HCT116 (cell line): ENCODE measurements around the gene PTGER3. TPM values are rescaled to one million over a fixed set of nuclear protein-coding genes. Genes with fewer than 3 reads are reported as not detected.

Experiments
- ATAC-seq: fragments of 200-7000 bp; cut with Tn5 transposase; 2 replicates; pipeline ENCODE4 v1.9.1; 2020; ENCODE audit warnings: mild to moderate bottlenecking, moderate library complexity
- BruUV-seq: library from RNA; stranded (reverse); fragments of 400-500 nt; replicated peaks from 2 replicates; lab custom pipeline; 2021; lab: Mats Ljungman, UMichigan
- CTCF ChIA-PET: fragments of 300-600 bp; sonication (Branson Sonifier 250); formaldehyde crosslinking; loops from one replicate; lab custom pipeline; 2021; ENCODE audit warnings: antibody characterized with exemption; lab: Charles Lee
- POLR2A ChIA-PET: fragments of 300-600, 350-600 bp; sonication (Branson Sonifier 250); formaldehyde crosslinking; loops from one replicate; lab custom pipeline; 2021; ENCODE audit warnings: antibody characterized with exemption; lab: Charles Lee
- RAD21 ChIA-PET, 2 experiments: fragments of 300-600 bp; sonication (Branson Sonifier 250); formaldehyde crosslinking; loops; one replicate each; lab custom pipeline; 2023; ENCODE audit warnings: low total read pairs in 2 of 2; ENCODE audit not compliant: uncharacterized antibody in 2 of 2, unreplicated experiment in 2 of 2, low non-redundant PET in 1 of 2; lab: Charles Lee
- DNase-seq: peaks from one replicate; pipeline ENCODE4 v3.0.0-alpha.2; 2010; ENCODE audit warnings: low read depth, low spot score
- H2AFZ ChIP-seq: fragments of 200-600 bp; shearing (Covaris generic), sonication (generic); 2 replicates; pipeline ENCODE4 v1.6.1; 2017; ENCODE audit warnings: low read depth, mixed run types, mixed read lengths, antibody characterized with exemption, low read length; ENCODE audit not compliant: poor library complexity, severe bottlenecking
- H3K27ac ChIP-seq: 2 replicates; pipeline ENCODE4 v1.5.1; 2012; ENCODE audit warnings: low read depth, low read length
- H3K27me3 ChIP-seq: fragments of 200-600 bp; sonication (generic); 2 replicates; pipeline ENCODE4 v1.6.1; 2016; ENCODE audit warnings: mixed run types, low read length, mixed read lengths; ENCODE audit not compliant: insufficient read depth
- H3K36me3 ChIP-seq, 2 experiments: fragments of 200-500 bp in 1 of 2; fragments of 200-600 bp in 1 of 2; sonication (Bioruptor generic) in 1 of 2; sonication (generic) in 1 of 2; 2 replicates each; pipeline versions ENCODE4 v1.5.1 to v1.6.1; 2014 to 2016; ENCODE audit warnings: low read length in 2 of 2, inconsistent platforms in 1 of 2, mixed read lengths in 1 of 2, mixed run types in 1 of 2; ENCODE audit not compliant: insufficient read depth in 2 of 2, control insufficient read depth in 1 of 2
- H3K4me1 ChIP-seq, 2 experiments: fragments of 200-600 bp in 1 of 2; sonication (generic) in 1 of 2; 2 replicates each; pipeline versions ENCODE4 v1.5.1 to v1.6.1; 2012 to 2017; ENCODE audit warnings: low read length in 2 of 2, inconsistent platforms in 1 of 2, mild to moderate bottlenecking in 1 of 2, mixed read lengths in 1 of 2, mixed run types in 1 of 2, moderate library complexity in 1 of 2; ENCODE audit not compliant: insufficient read depth in 2 of 2, control insufficient read depth in 1 of 2
- H3K4me2 ChIP-seq: fragments of 200-600 bp; sonication (generic); 2 replicates; pipeline ENCODE4 v1.6.1; 2017; ENCODE audit warnings: mixed run types, low read length, mixed read lengths
- H3K4me3 ChIP-seq, 2 experiments: fragments of 200-600 bp in 1 of 2; sonication (generic) in 1 of 2; replicated peaks in 1 of 2; 2 replicates each; pipeline ENCODE4 v1.5.1; 2011 to 2016; ENCODE audit warnings: low read length in 2 of 2, control low read depth in 1 of 2, low read depth in 1 of 2, mild to moderate bottlenecking in 1 of 2, mixed read lengths in 1 of 2, mixed run types in 1 of 2
- H3K79me2 ChIP-seq: fragments of 200-600 bp; sonication (generic); 2 replicates; pipeline ENCODE4 v1.6.1; 2017; ENCODE audit warnings: mild to moderate bottlenecking, mixed run types, low read length, moderate library complexity, mixed read lengths; ENCODE audit not compliant: insufficient read depth
- H3K9ac ChIP-seq: fragments of 200-600 bp; sonication (generic); 2 replicates; pipeline ENCODE4 v1.6.1; 2016; ENCODE audit warnings: low read length, mixed read lengths
- H3K9me2 ChIP-seq: fragments of 200-600 bp; sonication (generic), shearing (Covaris generic); 2 replicates; pipeline ENCODE4 v1.6.1; 2017; ENCODE audit warnings: mixed run types, mild to moderate bottlenecking, moderate library complexity; ENCODE audit not compliant: insufficient read depth
- H3K9me3 ChIP-seq, 2 experiments: fragments of 200-500 bp in 1 of 2; fragments of 200-600 bp in 1 of 2; sonication (Bioruptor generic) in 1 of 2; sonication (generic) in 1 of 2; 2 replicates each; pipeline ENCODE4 v1.6.1; 2014 to 2017; ENCODE audit warnings: low read length in 2 of 2, mixed read lengths in 2 of 2, inconsistent platforms in 1 of 2, low read depth in 1 of 2, mild to moderate bottlenecking in 1 of 2, mixed run types in 1 of 2, moderate library complexity in 1 of 2; ENCODE audit not compliant: control insufficient read depth in 1 of 2, insufficient read depth in 1 of 2
- H4K20me1 ChIP-seq: fragments of 200-600 bp; sonication (generic), shearing (Covaris generic); 2 replicates; pipeline ENCODE4 v1.6.1; 2017; ENCODE audit warnings: mixed run types, mild to moderate bottlenecking, moderate library complexity; ENCODE audit not compliant: insufficient read depth
- CBX3 ChIP-seq: IDR thresholded peaks from 2 replicates; pipeline ENCODE4 v1.6.1; 2012; ENCODE audit warnings: low read depth
- POLR2AphosphoS5 ChIP-seq: IDR thresholded peaks from 2 replicates; pipeline ENCODE4 v1.6.1; 2011; ENCODE audit warnings: mild to moderate bottlenecking, low read depth, low read length, moderate library complexity
- SIN3A ChIP-seq: IDR thresholded peaks from 2 replicates; pipeline ENCODE4 v1.6.1; 2012; ENCODE audit warnings: low read depth
- intact Hi-C: fragments of 100-400 bp; cut with micrococcal nuclease; formaldehyde crosslinking; loops from 2 replicates; pipeline ENCODE4 v1.10.0; 2022
- total RNA-seq: library from RNA; stranded (reverse); gene quantifications from one replicate; pipeline ENCODE4 v1.2.1, GENCODE V29; 2021; ENCODE audit not compliant: unreplicated experiment

The PTGER3 gene
- total RNA-seq, 1 experiment from 2014 or later: 0.05 TPM

DNA sequence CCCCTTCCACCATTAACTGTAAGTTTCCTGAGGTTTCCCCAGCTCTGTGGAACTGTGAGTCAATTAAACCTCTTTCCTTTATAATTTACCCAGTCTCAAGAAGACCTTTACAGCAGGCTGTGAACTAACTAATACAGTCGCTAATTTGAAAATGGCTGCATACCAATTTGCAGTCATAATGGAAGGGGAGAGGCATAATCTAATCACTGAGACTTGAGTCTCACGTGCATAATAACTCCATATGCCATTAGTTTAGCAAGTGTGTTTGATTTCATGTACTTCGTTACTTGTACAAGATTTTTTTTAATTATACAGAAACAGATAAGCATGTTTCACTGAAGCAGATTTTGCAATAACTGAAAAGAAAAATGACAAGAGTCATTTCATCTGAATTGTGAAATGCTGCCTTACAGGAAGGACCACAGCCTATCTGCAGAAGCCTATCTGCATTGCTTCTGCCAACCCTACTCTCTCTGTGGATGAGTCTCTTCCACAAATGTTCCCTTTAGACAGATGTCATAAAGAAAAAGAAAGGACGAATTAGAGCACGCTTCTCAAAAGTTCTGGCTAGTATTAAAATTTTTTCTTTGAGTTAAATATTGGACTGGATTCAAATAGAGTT is 99.1 kb downstream of the PTGER3 start:
- H3K9me3 ChIP-seq: no peaks in the 10 kb centered on the region
- no peaks in the 10 kb centered on the region for H3K9me2 ChIP-seq
- intact Hi-C loops: no loop called here
- DNase-seq: no peak
- H3K4me2 ChIP-seq: no peak overlapping the region
- peaks cover 9% of the 10 kb centered on the region; the same call in 1 of the 2 replicates for H3K27me3 ChIP-seq
- ChIA-PET RAD21 (no interaction called here), CTCF (no interaction called here), POLR2A (no interaction called here)
- TF ChIP-seq CBX3: no peak
- H2AFZ ChIP-seq: no peak overlapping the region
- ATAC-seq: no peak
- H3K4me1 ChIP-seq: no peaks in the 10 kb centered on the region
- H3K4me3 ChIP-seq: no peak overlapping the region
- H3K27ac ChIP-seq: no peak overlapping the region
- no TSS peak for BruUV-seq
- H3K79me2 ChIP-seq: no peaks in the 10 kb centered on the region
- no peak overlapping the region for H3K9ac ChIP-seq
- H4K20me1 ChIP-seq: no peaks in the 10 kb centered on the region
- no peaks in the 10 kb centered on the region for H3K36me3 ChIP-seq

DNA sequence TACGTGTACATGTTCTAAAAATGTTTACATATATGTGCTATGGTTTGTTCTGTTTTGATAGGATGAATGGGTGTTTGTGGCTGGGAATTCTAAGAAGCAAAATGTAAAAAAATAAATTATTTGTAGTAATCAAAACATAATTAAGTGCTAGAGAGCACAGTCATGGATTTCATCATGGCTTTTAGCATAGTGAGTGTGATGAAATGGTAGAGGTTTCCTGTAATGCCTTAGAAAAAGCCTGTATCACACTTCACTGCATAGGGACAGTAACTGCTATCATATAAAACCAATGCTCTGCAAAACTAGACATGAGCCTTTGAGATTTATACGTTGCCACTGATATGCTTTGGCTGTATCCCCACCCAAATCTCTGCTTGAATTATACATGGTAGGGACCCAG is 99.8 kb downstream of the PTGER3 start:
- H3K27ac ChIP-seq: no peak overlapping the region
- H3K79me2 ChIP-seq: no peaks in the 10 kb centered on the region
- H3K4me2 ChIP-seq: no peak overlapping the region
- H3K9me2 ChIP-seq: no peaks in the 10 kb centered on the region
- no TSS peak for BruUV-seq
- ATAC-seq (no peak), DNase-seq (no peak)
- intact Hi-C loops: no loop called here
- POLR2A ChIA-PET: no interaction called here
- RAD21 ChIA-PET: no interaction called here
- CTCF ChIA-PET: no interaction called here
- no peak for TF ChIP-seq SIN3A
- no peak for TF ChIP-seq POLR2AphosphoS5
- H4K20me1 ChIP-seq: no peaks in the 10 kb centered on the region
- H3K9ac ChIP-seq: no peak overlapping the region
- no peak overlapping the region for H3K4me3 ChIP-seq
- H3K36me3 ChIP-seq: no peaks in the 10 kb centered on the region
- no peaks in the 10 kb centered on the region for H3K4me1 ChIP-seq
- H2AFZ ChIP-seq: no peak overlapping the region
- H3K27me3 ChIP-seq: peaks cover 9% of the 10 kb centered on the region; the same call in 1 of the 2 replicates
- H3K9me3 ChIP-seq: no peaks in the 10 kb centered on the region
